Liver (tissue), 9 donors: Measurements from ENCODE around the gene CWC22. TPM values are rescaled to one million over a fixed set of nuclear protein-coding genes. Genes with fewer than 3 reads are reported as not detected.

Source experiments
- DNase-seq: peaks from one replicate; pipeline ENCODE4 v3.0.0-alpha.2; 2017; ENCODE audit warnings: low spot score
- H3K27ac ChIP-seq, 2 donors: one replicate each; pipeline ENCODE4 v1.7.0; 2013; ENCODE audit warnings: inconsistent platforms in 2 of 2, low read length in 2 of 2, control low read depth in 1 of 2, low read depth in 1 of 2, mild to moderate bottlenecking in 1 of 2
- H3K27me3 ChIP-seq, 4 donors: one replicate each; pipeline versions ENCODE4 v1.6.1 to v1.7.0; 2013; ENCODE audit warnings: low read length in 3 of 4, inconsistent platforms in 1 of 4, mild to moderate bottlenecking in 1 of 4, moderate library complexity in 1 of 4; ENCODE audit not compliant: control insufficient read depth in 4 of 4, insufficient read depth in 4 of 4
- H3K36me3 ChIP-seq, 4 donors: one replicate each; pipeline versions ENCODE4 v1.6.1 to v1.7.0; 2013; ENCODE audit warnings: low read length in 3 of 4, mild to moderate bottlenecking in 3 of 4, low read depth in 1 of 4, moderate library complexity in 1 of 4; ENCODE audit not compliant: control insufficient read depth in 4 of 4, insufficient read depth in 3 of 4
- H3K4me1 ChIP-seq, 4 donors: one replicate each; pipeline versions ENCODE4 v1.6.1 to v1.7.0; 2013; ENCODE audit warnings: low read length in 3 of 4, mild to moderate bottlenecking in 3 of 4, moderate library complexity in 1 of 4; ENCODE audit not compliant: control insufficient read depth in 4 of 4, insufficient read depth in 4 of 4
- H3K4me3 ChIP-seq, 3 donors: one replicate each; pipeline versions ENCODE4 v1.6.1 to v1.7.0; 2013; ENCODE audit warnings: low read length in 3 of 3, control low read depth in 1 of 3, low read depth in 1 of 3, mild to moderate bottlenecking in 1 of 3
- H3K9ac ChIP-seq, 2 donors: one replicate each; pipeline ENCODE4 v1.7.0; 2013; ENCODE audit warnings: low read length in 2 of 2, mild to moderate bottlenecking in 2 of 2, moderate library complexity in 2 of 2, control low read depth in 1 of 2, low read depth in 1 of 2
- H3K9me3 ChIP-seq, 4 donors: one replicate each; pipeline versions ENCODE4 v1.6.1 to v1.7.0; 2013; ENCODE audit warnings: low read length in 3 of 4; ENCODE audit not compliant: control insufficient read depth in 4 of 4
- EGR1 ChIP-seq, 2 donors: IDR thresholded peaks; 2 replicates each; pipeline ENCODE4 v1.6.1; 2016 to 2018; ENCODE audit warnings: antibody characterized with exemption in 2 of 2, low read depth in 2 of 2
- FOXA1 ChIP-seq: IDR thresholded peaks from 2 replicates; pipeline ENCODE4 v1.6.1; 2016; ENCODE audit warnings: antibody characterized with exemption
- FOXA2 ChIP-seq: IDR thresholded peaks from 2 replicates; pipeline ENCODE4 v1.6.1; 2016; ENCODE audit warnings: antibody characterized with exemption
- HNF4A ChIP-seq, 2 donors: conservative IDR thresholded peaks; 2 replicates each; pipeline ENCODE4 v1.6.1; 2016; ENCODE audit warnings: antibody characterized with exemption in 2 of 2, mild to moderate bottlenecking in 2 of 2
- HNF4G ChIP-seq: IDR thresholded peaks from 2 replicates; pipeline ENCODE4 v1.6.1; 2016; ENCODE audit warnings: antibody characterized with exemption
- JUND ChIP-seq, 2 donors: IDR thresholded peaks; 2 replicates each; pipeline ENCODE4 v1.6.1; 2016; ENCODE audit warnings: antibody characterized with exemption in 2 of 2
- MAX ChIP-seq: IDR thresholded peaks from 2 replicates; pipeline ENCODE4 v1.6.1; 2016; ENCODE audit warnings: antibody characterized with exemption
- NR2F2 ChIP-seq: IDR thresholded peaks from 2 replicates; pipeline ENCODE4 v1.6.1; 2016; ENCODE audit warnings: antibody characterized with exemption
- RAD21 ChIP-seq, 2 donors: IDR thresholded peaks; 2 replicates each; pipeline ENCODE4 v1.6.1; 2016; ENCODE audit warnings: antibody characterized with exemption in 2 of 2, mild to moderate bottlenecking in 2 of 2
- REST ChIP-seq: IDR thresholded peaks from 2 replicates; pipeline ENCODE4 v1.6.1; 2016; ENCODE audit warnings: antibody characterized with exemption, mild to moderate bottlenecking
- RXRA ChIP-seq, 2 donors: IDR thresholded peaks; 2 replicates each; pipeline ENCODE4 v1.6.1; 2017 to 2018; ENCODE audit warnings: antibody characterized with exemption in 2 of 2, mild to moderate bottlenecking in 1 of 2
- SP1 ChIP-seq: IDR thresholded peaks from 2 replicates; pipeline ENCODE4 v1.6.1; 2018; ENCODE audit warnings: antibody characterized with exemption, mild to moderate bottlenecking
- TAF1 ChIP-seq: conservative IDR thresholded peaks from 2 replicates; pipeline ENCODE4 v1.6.1; 2016; ENCODE audit warnings: antibody characterized with exemption, mild to moderate bottlenecking
- YY1 ChIP-seq: IDR thresholded peaks from 2 replicates; pipeline ENCODE4 v1.6.1; 2016; ENCODE audit warnings: antibody characterized with exemption, mild to moderate bottlenecking
- ZBTB33 ChIP-seq: IDR thresholded peaks from 2 replicates; pipeline ENCODE4 v1.6.1; 2016; ENCODE audit warnings: antibody characterized with exemption
- WGBS: extraction: QIAGEN DNeasy Blood & Tissue Kit; methylation state at CpG from one replicate; pipeline ENCODE4 v1.1.7; 2013; 5-methylcytosine and 5-hydroxymethylcytosine counted together
- polyA plus RNA-seq, 2 donors: library from polyadenylated mRNA; stranded (reverse) in 1 of 2; unstranded in 1 of 2; fragments of 200-250 nt in 1 of 2; fragments of >200 nt in 1 of 2; fragmentation: Nextera tagmentation in 1 of 2; extraction: Ambion mirVana in 1 of 2; gene quantifications; one replicate each; pipeline versions ENCODE4 v1.2.1 to v1.2.3, GENCODE V29; 2013 to 2015
- total RNA-seq, 2 donors: library from RNA; depleted of rRNA; stranded (reverse); fragments of >200 nt; gene quantifications; one replicate each; pipeline ENCODE4 v1.2.3, GENCODE V29; 2014
- TF ChIP-seq, protein P1 (sequence below): fragments of 150-350 bp; IDR thresholded peaks from 2 replicates; pipeline ENCODE4 v1.5.1; 2017; ENCODE audit warnings: improper control_type of control experiment, low read depth, low read length; ENCODE audit not compliant: missing input control
- TF ChIP-seq, protein P2 (sequence below): IDR thresholded peaks from 2 replicates; pipeline ENCODE4 v1.6.1; 2016; ENCODE audit warnings: antibody characterized with exemption
- donor health status: healthy.
- donor health status: healthy.
- donor health status: healthy.
- donor health status: healthy.
- donor health status: healthy.

Gene CWC22
- total and polyA plus RNA-seq, 4 donors: 4.4 to 12.0 (median 7.7) TPM

DNA sequence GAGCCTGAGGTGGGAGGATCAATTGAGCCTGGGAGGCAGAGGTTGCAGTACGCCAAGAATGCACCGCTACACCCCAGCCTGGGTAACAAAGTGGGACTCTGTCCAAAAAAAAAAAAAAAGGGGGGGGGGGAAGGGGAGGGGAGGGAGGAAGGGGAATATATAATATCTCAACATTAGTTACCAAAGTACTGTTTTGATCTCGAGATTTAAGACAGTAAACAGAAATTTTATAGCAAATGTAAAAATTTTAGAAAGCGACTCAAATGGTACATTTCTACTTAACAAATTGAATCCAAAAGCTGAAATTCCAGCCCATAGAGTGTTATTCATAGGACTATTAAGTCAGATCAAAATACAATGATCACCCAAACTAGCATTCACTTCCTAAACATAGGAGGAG, 60.8 kb downstream of the CWC22 start (continued):
- TF ChIP-seq MAX (no peak), FOXA2 (no peak), FOXA1 (no peak), SP1 (no peak), JUND (IDR thresholded peaks at IDR 0.05) (no peak), YY1 (no peak), NR2F2 (no peak), RAD21 (IDR thresholded peaks at IDR 0.05) (no peak)

DNA sequence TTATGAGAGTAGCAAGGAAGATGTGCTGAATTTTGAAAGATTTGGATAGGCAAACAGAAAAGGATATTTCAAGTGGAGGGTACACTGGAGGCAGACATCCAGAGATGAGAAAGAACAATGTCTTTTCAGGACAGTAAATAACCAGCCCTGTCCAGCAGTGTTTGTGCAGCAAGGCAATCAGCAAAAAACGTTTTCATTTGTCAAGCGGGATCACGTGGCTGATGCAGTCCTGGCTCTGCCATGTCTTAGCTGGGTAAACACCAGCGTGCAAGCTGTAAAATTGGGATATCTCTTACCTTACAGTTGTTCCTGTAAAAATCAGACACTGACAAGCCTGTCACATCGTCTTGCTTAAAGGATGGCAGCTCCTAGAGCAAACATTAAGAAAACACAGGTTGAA, 67.8 kb downstream of the CWC22 start:
- 66% methylated on average over 5 of the region's 5 CpGs for WGBS
- no peak for TF ChIP-seq HNF4A (conservative IDR thresholded peaks at IDR 0.05)
- TF ChIP-seq JUND (IDR thresholded peaks at IDR 0.05): no peak
- no peak for TF ChIP-seq FOXA1
- TF ChIP-seq FOXA2: no peak
- Histone ChIP-seq H3K9me3 (no peaks in the 10 kb centered on the region), H3K9ac (no peak overlapping the region), H3K27me3 (no peaks in the 10 kb centered on the region), H3K36me3 (peaks cover 0 to 10% (median 0%) of the 10 kb centered on the region in 4 donors), H3K27ac (no peak overlapping the region), H3K4me3 (no peak overlapping the region), H3K4me1 (peaks cover 0 to 5% (median 0%) of the 10 kb centered on the region in 4 donors)
- no peak for DNase-seq

DNA sequence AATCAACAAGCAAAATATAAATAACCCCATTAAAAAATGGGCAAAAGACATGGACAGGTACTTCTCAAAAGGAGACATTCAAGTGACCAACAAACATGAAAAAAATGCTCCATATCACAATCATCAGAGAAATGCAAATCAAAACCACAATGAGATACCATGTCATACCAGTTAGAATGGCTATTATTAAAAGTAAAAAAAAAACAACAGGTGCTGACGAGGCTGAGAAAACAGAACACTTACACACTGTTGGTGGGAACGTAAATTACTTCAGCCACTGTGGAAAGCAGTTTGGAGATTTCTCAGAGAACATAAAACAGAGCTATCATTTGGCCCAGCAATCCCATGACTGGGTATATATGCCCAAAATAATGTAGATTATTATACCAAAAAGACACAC, 69.1 kb downstream of the CWC22 start:
- peaks cover 0 to 3% (median 0%) of the 10 kb centered on the region in 4 donors for H3K36me3 ChIP-seq
- H3K4me1 ChIP-seq: peaks cover 0 to 5% (median 0%) of the 10 kb centered on the region in 4 donors
- no peak overlapping the region for H3K27ac ChIP-seq
- H3K27me3 ChIP-seq: no peaks in the 10 kb centered on the region
- TF ChIP-seq RAD21 (IDR thresholded peaks at IDR 0.05) (no peak), HNF4G (no peak), FOXA1 (no peak), TAF1 (no peak), HNF4A (conservative IDR thresholded peaks at IDR 0.05) (no peak), ZBTB33 (no peak), MAX (no peak), REST (no peak), JUND (IDR thresholded peaks at IDR 0.05) (no peak), RXRA (IDR thresholded peaks at IDR 0.05) (no peak), SP1 (no peak), FOXA2 (no peak), YY1 (no peak), EGR1 (IDR thresholded peaks at IDR 0.05; ENCODE audit: low read depth in 2 of 2) (no peak)
- TF ChIP-seq, protein P1, sequence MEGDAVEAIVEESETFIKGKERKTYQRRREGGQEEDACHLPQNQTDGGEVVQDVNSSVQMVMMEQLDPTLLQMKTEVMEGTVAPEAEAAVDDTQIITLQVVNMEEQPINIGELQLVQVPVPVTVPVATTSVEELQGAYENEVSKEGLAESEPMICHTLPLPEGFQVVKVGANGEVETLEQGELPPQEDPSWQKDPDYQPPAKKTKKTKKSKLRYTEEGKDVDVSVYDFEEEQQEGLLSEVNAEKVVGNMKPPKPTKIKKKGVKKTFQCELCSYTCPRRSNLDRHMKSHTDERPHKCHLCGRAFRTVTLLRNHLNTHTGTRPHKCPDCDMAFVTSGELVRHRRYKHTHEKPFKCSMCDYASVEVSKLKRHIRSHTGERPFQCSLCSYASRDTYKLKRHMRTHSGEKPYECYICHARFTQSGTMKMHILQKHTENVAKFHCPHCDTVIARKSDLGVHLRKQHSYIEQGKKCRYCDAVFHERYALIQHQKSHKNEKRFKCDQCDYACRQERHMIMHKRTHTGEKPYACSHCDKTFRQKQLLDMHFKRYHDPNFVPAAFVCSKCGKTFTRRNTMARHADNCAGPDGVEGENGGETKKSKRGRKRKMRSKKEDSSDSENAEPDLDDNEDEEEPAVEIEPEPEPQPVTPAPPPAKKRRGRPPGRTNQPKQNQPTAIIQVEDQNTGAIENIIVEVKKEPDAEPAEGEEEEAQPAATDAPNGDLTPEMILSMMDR: no peak
- TF ChIP-seq, protein P2, sequence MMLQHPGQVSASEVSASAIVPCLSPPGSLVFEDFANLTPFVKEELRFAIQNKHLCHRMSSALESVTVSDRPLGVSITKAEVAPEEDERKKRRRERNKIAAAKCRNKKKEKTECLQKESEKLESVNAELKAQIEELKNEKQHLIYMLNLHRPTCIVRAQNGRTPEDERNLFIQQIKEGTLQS: no peak
- no peak for DNase-seq
- H3K9me3 ChIP-seq: no peaks in the 10 kb centered on the region
- H3K4me3 ChIP-seq: no peak overlapping the region
- 98% methylated on average over 2 of the region's 2 CpGs for WGBS
- no peak overlapping the region for H3K9ac ChIP-seq
